Osteoblast (primary cell): Measurements from ENCODE around the gene DUT. TPM values are rescaled to one million over a fixed set of nuclear protein-coding genes. Genes with fewer than 3 reads are reported as not detected.

ENCODE experiments used
- DNase-seq: peaks from one replicate; pipeline ENCODE4 v3.0.0; 2011; ENCODE audit warnings: low spot score, mixed read lengths; ENCODE audit not compliant: insufficient read length; ENCODE audit errors: missing footprints
- H2AFZ ChIP-seq: 2 replicates; pipeline ENCODE4 v1.6.0; 2011; ENCODE audit warnings: mild to moderate bottlenecking, low read length
- H3K27ac ChIP-seq: 2 replicates; pipeline ENCODE4 v1.5.1; 2011; ENCODE audit warnings: mild to moderate bottlenecking, low read depth, low read length, moderate library complexity
- H3K27me3 ChIP-seq: 2 replicates; pipeline ENCODE4 v1.6.0; 2012; ENCODE audit warnings: mild to moderate bottlenecking, control low read depth, inconsistent platforms, low read length, moderate library complexity; ENCODE audit not compliant: insufficient read depth
- H3K36me3 ChIP-seq: 2 replicates; pipeline ENCODE4 v1.5.1; 2011; ENCODE audit warnings: mild to moderate bottlenecking, low read length, control low read depth, moderate library complexity; ENCODE audit not compliant: insufficient read depth
- H3K4me1 ChIP-seq: 2 replicates; pipeline ENCODE4 v1.5.1; 2011; ENCODE audit warnings: mild to moderate bottlenecking, low read length, control low read depth, moderate library complexity; ENCODE audit not compliant: insufficient read depth
- H3K4me2 ChIP-seq: 2 replicates; pipeline ENCODE4 v1.6.0; 2011; ENCODE audit warnings: mild to moderate bottlenecking, low read length; ENCODE audit not compliant: insufficient read depth
- H3K4me3 ChIP-seq: fragments of 200-600 bp; sonication (generic); 3 replicates; pipeline ENCODE4 v1.5.1; 2012; ENCODE audit warnings: mild to moderate bottlenecking, low read length, inconsistent platforms; ENCODE audit not compliant: insufficient read depth
- H3K79me2 ChIP-seq: 2 replicates; pipeline ENCODE4 v1.6.0; 2012; ENCODE audit warnings: mild to moderate bottlenecking, low read length, control low read depth, inconsistent platforms; ENCODE audit not compliant: insufficient read depth
- H3K9me3 ChIP-seq: 2 replicates; pipeline ENCODE4 v1.5.1; 2011; ENCODE audit warnings: low read depth, low read length, control low read depth
- H4K20me1 ChIP-seq: 2 replicates; pipeline ENCODE4 v1.6.0; 2012; ENCODE audit warnings: mild to moderate bottlenecking, low read length, control low read depth; ENCODE audit not compliant: insufficient read depth
- total RNA-seq: library from RNA; depleted of rRNA; stranded (reverse); fragments of >200 nt; gene quantifications from 2 replicates; pipeline ENCODE4 v1.2.3, GENCODE V29; 2012
- TF ChIP-seq, protein P1 (sequence below): IDR thresholded peaks from 2 replicates; pipeline ENCODE4 v1.5.1; 2011; ENCODE audit warnings: mild to moderate bottlenecking, low read depth, low read length, moderate library complexity; ENCODE audit errors: extremely low read depth

The DUT gene
- total RNA-seq, 1 donor: 49.2 TPM

DNA sequence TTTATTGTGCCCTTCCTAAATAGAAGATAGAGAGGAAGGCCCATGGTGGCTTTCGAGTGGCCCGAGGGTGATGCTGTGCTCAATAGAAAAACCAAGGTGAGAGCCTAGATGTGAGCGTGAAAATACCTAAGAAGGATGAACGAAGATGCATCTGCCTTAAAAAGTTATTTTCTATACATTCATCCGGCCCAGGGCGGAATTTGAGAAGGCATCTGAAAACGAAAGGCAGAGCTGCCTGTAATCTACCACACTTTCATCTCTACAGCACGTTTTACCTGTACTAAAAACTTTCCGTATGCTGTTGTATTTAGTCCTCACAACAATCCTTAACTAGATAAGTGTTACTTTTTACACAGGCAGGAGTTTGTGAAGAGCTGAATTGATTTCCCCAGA, 1.4 kb downstream of the DUT start:
- H3K27ac ChIP-seq: no peak overlapping the region
- DNase-seq: peak; percentile 34
- peaks cover 14% of the 10 kb centered on the region for H3K79me2 ChIP-seq
- peaks cover 12% of the 10 kb centered on the region for H3K4me1 ChIP-seq
- no peak overlapping the region for H2AFZ ChIP-seq
- H4K20me1 ChIP-seq: peaks cover 7% of the 10 kb centered on the region
- H3K4me3 ChIP-seq: peak overlapping the region; percentile 88
- H3K4me2 ChIP-seq: peak overlapping the region; percentile 89
- H3K36me3 ChIP-seq: peaks cover 25% of the 10 kb centered on the region
- H3K27me3 ChIP-seq: no peaks in the 10 kb centered on the region
- TF ChIP-seq, protein P1, sequence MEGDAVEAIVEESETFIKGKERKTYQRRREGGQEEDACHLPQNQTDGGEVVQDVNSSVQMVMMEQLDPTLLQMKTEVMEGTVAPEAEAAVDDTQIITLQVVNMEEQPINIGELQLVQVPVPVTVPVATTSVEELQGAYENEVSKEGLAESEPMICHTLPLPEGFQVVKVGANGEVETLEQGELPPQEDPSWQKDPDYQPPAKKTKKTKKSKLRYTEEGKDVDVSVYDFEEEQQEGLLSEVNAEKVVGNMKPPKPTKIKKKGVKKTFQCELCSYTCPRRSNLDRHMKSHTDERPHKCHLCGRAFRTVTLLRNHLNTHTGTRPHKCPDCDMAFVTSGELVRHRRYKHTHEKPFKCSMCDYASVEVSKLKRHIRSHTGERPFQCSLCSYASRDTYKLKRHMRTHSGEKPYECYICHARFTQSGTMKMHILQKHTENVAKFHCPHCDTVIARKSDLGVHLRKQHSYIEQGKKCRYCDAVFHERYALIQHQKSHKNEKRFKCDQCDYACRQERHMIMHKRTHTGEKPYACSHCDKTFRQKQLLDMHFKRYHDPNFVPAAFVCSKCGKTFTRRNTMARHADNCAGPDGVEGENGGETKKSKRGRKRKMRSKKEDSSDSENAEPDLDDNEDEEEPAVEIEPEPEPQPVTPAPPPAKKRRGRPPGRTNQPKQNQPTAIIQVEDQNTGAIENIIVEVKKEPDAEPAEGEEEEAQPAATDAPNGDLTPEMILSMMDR: no peak
- H3K9me3 ChIP-seq: no peaks in the 10 kb centered on the region

DNA sequence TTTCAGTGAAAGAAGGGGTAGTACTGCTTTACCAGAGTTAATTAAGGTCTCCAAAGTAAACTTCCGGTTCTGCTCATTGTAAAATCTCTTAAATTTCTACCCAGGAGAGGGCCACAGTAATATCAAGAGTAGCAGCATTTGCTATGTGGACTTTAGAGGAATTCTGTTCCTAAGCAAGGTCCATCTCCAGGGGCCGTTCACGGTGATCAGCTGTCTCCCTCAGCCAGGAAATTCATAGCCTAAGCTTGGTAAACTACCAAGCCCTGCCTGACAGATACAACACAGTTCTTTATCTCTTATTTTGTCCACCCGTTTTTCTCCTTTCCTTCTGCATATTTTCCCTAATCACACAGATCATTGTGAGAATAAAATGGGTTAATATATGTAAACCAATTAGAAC, 2.3 kb downstream of the DUT start:
- peaks cover 7% of the 10 kb centered on the region for H4K20me1 ChIP-seq
- no peak overlapping the region for H3K4me2 ChIP-seq
- no peaks in the 10 kb centered on the region for H3K9me3 ChIP-seq
- H3K4me3 ChIP-seq: no peak overlapping the region
- TF ChIP-seq, protein P1: no peak
- peaks cover 25% of the 10 kb centered on the region for H3K36me3 ChIP-seq
- no peak for DNase-seq
- H3K79me2 ChIP-seq: peaks cover 14% of the 10 kb centered on the region
- H3K4me1 ChIP-seq: peaks cover 12% of the 10 kb centered on the region
- H2AFZ ChIP-seq: no peak overlapping the region
- no peak overlapping the region for H3K27ac ChIP-seq
- no peaks in the 10 kb centered on the region for H3K27me3 ChIP-seq

DNA sequence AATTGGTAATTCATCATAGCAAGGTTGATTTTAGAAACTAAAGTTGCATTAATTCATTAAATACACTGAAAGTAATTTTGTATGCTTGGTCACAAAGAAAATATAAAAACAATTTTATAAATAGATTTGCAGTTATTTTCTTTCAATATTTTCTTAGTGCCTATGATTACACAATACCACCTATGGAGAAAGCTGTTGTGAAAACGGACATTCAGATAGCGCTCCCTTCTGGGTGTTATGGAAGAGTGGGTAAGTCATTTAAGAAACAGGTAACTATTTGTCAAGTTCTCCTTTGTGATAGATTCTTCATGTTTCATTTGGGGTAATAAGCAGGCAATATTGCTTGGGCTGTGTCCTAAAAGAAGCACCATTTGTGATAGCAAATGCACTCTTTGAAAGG, 3.0 kb downstream of the DUT start:
- Histone ChIP-seq H3K27me3 (no peaks in the 10 kb centered on the region), H3K4me2 (no peak overlapping the region), H2AFZ (no peak overlapping the region), H3K9me3 (no peaks in the 10 kb centered on the region), H3K4me3 (no peak overlapping the region), H3K36me3 (peaks cover 25% of the 10 kb centered on the region), H3K4me1 (peaks cover 12% of the 10 kb centered on the region), H4K20me1 (peaks cover 7% of the 10 kb centered on the region), H3K27ac (no peak overlapping the region), H3K79me2 (peaks cover 14% of the 10 kb centered on the region)
- TF ChIP-seq, protein P1: no peak
- DNase-seq: no peak

DNA sequence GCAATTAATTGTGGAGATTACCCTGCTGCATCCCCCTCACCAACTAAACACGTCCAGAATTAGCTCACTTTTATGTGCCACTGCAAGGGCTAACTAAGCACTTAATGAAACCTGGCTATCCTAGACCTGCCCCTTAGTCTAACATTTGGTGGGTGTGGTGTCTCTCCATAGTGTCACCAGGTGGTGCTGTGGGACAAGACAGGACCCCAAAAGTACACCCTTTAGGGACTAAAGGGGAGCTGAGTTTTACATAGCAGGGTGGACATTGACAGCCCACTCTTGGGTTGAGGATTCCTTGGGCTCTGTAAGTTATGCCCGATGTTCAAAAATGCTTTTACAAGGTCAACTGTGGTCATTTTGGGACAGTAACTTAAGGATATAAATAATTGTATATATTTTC, 5.7 kb downstream of the DUT start:
- H3K27ac ChIP-seq: no peak overlapping the region
- H3K27me3 ChIP-seq: no peaks in the 10 kb centered on the region
- H4K20me1 ChIP-seq: peaks cover 7% of the 10 kb centered on the region
- peaks cover 9% of the 10 kb centered on the region for H3K79me2 ChIP-seq
- no peak for DNase-seq
- H3K9me3 ChIP-seq: no peaks in the 10 kb centered on the region
- H2AFZ ChIP-seq: no peak overlapping the region
- no peak overlapping the region for H3K4me3 ChIP-seq
- TF ChIP-seq, protein P1: peak; percentile 33
- peaks cover 7% of the 10 kb centered on the region for H3K4me1 ChIP-seq
- H3K36me3 ChIP-seq: peaks cover 25% of the 10 kb centered on the region
- H3K4me2 ChIP-seq: no peak overlapping the region
